Stromal cell of bone marrow (primary cell): ENCODE measurements around the gene SIM2.

ENCODE experiments used
- DNase-seq: peaks from one replicate; pipeline ENCODE4 v3.0.0-alpha.2; 2012; ENCODE audit warnings: low read depth

SIM2 gene

DNA sequence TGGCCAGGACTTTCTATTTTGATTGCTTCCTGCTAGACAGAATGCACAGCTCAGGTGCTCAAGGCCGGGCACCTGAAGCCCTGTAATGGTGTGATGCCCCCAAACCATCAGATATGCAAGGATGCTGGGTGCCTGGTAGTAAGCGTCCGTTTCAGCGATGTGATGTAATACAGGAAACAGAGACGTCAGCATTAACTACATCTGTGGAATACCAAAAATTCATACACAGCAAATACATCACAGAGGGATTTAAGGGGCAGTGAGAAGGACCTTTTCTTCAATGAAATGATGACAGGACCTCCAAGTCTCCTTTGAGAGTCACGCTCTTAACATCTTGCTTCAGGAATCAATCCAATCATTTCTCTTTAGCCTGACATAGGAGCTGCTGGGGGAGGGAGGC lies 64.4 kb downstream of the SIM2 start:
- DNase-seq, result no peak

DNA sequence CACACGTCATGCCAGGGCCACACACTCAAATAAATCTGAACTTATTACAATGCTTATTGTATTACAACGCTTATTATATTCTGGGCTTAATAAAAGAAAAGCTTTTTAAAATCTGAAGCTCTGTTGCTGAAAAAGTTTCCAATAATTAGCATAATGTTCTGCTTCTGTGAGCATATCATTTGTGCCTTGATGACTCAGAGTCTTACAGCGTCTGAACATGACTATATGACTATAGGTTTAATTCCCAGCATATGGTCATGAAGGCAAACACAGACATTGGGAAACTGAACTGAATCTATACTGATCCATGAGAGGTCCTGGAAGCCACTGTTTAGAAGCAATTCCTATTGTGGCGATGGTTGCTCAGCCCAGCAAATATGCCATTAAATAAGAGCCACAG lies 66.3 kb downstream of the SIM2 start:
- DNase-seq, result no peak

GRCh38 chr21:36766511-36766910 lies 67.6 kb downstream of the SIM2 start:
- no peak for DNase-seq

DNA sequence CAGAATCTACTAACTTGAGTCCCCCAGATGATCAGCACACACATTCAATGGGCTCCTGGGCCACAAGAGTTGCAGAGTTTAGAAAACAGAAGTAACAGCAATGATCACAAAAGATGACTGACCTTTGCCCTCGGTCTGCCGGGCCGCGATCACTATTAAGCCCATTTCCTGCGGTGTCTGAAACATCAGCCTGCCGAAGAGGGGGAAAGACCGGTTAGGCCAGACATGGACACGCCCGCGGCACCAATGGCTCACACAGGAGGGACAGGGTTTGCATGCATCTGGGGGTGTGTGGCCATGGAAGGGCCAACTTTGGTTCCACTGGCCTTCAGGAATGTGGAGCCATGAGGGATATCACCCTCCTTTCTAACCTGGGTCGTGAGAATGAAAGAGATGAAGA lies 68.2 kb downstream of the SIM2 start:
- no peak for DNase-seq

GRCh38 chr21:36768496-36768895 lies 69.6 kb downstream of the SIM2 start:
- DNase-seq, result no peak

GRCh38 chr21:36769051-36769839 lies 70.3 kb downstream of the SIM2 start:
- no peak for DNase-seq

DNA sequence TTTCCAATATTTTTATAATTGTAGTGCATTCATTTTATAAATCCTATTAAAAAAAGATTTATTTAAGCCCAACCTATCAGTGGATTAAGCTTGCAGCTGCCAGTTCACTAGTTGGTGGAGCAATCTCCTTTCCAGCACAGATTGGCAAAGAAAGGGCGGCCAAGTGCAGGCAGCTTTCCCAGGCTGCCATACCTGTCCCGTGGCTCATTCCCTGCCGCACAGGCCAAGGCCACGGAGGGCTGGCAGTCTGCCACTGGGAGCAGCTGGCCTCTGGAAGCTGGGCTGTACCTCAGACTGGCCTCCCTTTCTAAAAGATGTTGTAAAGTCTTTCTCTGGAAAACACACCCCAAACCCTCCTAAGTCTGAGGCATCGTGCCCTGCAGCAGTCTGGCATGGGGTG lies 74.2 kb downstream of the SIM2 start:
- DNase-seq, result peak; percentile 25

DNA sequence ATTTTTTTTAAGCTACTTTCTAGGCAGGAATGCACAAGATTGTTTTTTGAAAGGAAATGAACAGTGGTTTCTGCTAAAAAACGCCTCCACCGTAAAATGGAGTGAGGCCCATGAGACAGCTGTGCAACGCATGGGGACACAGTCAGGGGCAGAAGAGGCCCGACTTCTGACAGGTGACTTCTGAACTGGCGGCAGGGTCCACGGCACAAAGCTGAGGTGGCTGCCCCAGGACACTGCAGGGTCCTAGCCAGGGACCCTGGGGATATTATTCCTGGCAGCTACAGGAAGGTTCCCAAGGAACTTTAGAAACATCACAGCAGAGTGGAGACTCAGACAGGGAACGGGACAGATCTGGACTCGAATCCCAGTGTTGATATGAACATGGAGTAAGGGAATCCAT lies 75.1 kb downstream of the SIM2 start:
- no peak for DNase-seq

DNA sequence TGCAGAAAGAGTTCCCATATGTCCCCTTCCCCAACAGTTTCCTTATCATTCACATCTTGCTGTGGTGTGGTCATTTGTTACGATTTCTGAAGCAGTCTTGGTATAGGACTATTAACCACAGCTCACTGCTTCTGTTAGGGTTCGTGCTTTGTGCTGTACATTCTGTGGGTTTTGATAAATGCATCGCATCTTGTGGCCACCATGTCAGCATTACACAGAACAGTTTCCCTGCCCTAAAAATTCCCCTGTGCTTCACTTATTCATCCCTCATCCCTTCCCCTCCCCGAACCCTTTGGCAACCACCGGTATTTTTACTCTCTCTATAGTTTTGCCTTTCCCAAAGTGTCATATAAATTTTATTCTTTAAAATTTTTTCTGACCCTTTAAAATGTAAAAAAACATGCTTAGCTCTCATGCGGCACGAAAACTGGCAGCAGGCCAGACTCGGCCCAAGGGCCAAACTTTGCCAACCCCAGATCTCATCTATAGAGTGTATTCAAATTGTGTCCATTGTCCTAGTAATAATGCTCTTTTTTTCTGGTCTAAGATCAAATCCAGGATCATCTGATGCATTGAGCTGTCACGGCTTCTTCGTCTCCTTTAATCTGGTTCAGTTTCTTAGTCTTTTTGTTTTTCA lies 78.2 kb downstream of the SIM2 start:
- no peak for DNase-seq

GRCh38 chr21:36780861-36781260 lies 81.9 kb downstream of the SIM2 start:
- DNase-seq, result no peak

DNA sequence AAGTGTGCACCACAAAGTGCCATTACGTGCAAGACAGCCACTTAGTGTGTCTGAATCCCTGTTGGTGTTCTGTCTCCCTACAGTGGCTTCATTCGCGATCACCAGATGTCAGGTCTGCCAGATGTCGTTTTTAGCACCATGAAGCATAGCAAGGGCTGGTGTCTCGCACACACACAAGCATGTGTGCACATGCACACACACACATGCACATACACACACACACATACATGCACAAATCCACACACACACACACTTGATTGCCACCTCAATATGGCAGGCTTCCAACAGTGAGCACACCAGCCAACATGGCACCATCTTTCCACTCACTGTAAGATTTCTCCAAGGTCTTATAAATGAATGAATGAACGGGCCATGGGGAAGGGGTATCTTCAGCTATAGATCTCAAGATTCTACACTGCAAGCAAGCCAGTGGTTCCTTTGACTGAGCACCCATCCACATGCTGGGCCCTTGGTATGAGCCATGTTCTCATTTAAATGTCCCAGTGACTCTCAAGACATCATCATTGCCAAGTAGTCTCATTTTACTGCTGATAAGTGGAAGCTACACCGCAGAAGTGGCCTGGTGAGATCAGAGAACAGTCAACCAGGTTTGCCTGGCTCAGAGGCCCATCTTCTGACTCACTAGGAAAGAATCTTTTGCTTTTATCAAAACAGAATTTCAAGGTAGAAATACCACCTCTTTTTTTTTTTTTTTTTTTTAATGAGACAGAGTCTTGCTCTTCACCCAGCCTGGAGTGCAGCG lies 84.9 kb downstream of the SIM2 start:
- DNase-seq, result no peak

- no peak for DNase-seq
Observed at GRCh38 chr21:36784947-36785346, 86.0 kb downstream of the SIM2 start.

- DNase-seq, result no peak
Observed at GRCh38 chr21:36785615-36786014, 86.7 kb downstream of the SIM2 start.

GRCh38 chr21:36786186-36786585 lies 87.3 kb downstream of the SIM2 start:
- DNase-seq, result no peak

DNA sequence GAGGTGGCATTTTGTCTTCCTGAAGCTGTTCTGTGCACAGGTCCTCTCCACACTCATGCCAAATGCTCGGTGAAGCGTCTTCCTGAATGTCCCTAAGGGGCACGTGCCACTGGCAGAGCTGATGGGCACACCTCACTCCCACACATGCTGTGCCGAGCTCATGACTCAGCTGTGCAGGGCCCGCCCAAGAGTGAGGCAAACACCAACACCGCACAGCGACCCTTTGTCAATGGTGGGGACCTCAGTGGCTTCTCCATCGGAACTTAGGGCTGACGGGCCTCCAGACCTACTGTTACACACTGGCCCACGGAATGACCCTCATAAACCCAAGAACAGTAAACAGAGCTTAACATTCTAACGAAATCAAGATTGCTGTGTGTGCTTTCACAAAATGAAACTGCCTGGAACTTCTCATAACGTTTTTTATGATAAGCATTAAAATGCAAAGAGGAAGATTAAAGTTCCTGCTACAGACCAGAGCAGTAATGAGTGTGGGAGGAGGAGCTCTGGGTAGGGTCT lies 89.3 kb downstream of the SIM2 start:
- no peak for DNase-seq

GRCh38 chr21:36790616-36791015 lies 91.7 kb downstream of the SIM2 start:
- no peak for DNase-seq

GRCh38 chr21:36791180-36791579 lies 92.3 kb downstream of the SIM2 start:
- DNase-seq, result no peak

- no peak for DNase-seq
Observed at GRCh38 chr21:36791695-36792470, 93.0 kb downstream of the SIM2 start.

DNA sequence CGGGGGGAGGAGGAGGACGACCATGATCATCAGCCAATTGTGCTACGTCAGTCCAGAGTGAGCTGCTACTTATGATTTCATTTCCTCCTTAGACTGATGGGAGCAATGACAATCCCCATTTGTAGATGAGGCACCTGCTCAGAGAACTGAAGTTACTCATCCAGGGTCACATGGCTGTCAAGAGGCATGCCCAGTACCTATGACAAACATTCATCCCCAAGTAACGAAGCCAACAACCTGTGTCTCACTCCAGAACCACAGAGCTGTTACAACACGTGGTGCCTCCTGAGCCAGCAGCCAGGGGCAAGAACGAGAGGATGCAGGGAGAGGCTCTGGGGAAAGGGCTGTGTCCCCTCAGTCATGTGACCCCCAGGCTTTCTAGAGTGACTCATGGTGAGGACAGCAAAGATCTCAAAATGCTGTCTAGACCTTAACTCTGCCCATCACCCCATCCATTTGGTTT lies 93.6 kb downstream of the SIM2 start:
- no peak for DNase-seq

DNA sequence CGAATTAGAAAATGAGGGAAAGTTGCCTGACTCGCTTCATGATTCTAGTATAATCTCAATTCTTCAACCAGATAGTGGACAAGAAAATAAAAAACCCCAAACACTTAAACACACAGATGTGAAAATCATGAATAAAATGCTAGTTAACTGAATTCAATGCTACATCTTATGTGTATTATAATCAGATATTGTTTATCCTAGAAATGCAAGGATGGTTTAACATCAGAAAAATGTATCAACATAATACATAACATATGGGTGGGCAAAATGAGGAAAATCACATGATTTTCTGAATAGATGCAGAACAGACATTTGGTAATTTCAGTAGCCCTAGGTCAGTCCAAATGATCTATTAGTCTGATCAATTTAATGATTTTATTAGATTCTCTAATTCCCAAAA lies 97.2 kb downstream of the SIM2 start:
- no peak for DNase-seq

GRCh38 chr21:36798491-36798890 lies 99.6 kb downstream of the SIM2 start:
- no peak for DNase-seq
